ENCODE results near the gene RHOJ. TPM values are rescaled to one million over a fixed set of nuclear protein-coding genes. Genes with fewer than 3 reads are reported as not detected.

RHOJ gene
- total RNA-seq, 1 donor from 2014 or later = 0.54 TPM

DNA sequence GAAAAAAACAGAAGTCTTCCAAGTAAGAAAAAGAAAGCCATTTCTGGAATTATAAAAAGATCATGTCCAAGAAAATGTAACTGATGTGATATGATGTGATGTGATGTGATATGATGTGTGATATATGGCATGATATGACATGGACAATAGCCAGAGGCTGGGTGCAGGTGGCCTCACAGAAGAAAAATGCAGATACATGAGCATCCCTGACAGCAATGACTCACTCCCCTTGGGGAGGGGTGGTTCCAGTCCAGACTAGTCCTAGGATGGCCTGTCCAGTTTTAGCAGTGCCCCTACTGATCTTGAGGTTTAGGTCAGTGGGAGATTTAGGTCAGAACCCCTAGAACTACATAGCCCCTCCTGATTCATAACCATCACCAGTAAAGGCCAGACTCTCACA, 3.5 kb upstream of the RHOJ start:
- DNase-seq (ENCODE audit: low read depth) = no peak
- Histone ChIP-seq H3K4me3 (ENCODE audit: low read depth, low read length) (no peak overlapping the region), H3K36me3 (ENCODE audit: control insufficient read depth, insufficient read depth, low read length) (no peaks in the 10 kb centered on the region), H3K27me3 (ENCODE audit: control insufficient read depth, insufficient read depth, low read length) (no peaks in the 10 kb centered on the region)
- no peak for TF ChIP-seq CTCF (IDR thresholded peaks at IDR 0.05; ENCODE audit: insufficient read depth, low read length, poor library complexity, severe bottlenecking)

DNA sequence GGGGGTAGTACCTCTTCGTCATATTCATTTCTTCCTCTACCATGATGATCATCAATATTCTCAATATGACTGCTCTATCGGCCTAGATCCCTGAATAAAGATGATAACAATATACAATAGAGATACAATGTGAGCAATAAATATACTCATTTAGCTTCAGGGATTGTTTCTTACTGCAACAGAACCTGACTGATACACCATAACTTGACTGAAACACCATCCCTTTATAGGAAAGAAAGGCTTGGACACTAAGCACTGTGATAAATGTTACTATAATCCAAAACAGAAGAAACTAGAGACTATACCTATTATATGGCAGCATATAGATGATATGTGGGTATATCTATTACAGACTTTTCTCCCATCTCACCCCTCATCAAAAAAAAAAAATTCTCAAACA, 1.2 kb upstream of the RHOJ start:
- TF ChIP-seq CTCF (IDR thresholded peaks at IDR 0.05; ENCODE audit: insufficient read depth, low read length, poor library complexity, severe bottlenecking) = no peak
- DNase-seq (ENCODE audit: low read depth) = no peak

DNA sequence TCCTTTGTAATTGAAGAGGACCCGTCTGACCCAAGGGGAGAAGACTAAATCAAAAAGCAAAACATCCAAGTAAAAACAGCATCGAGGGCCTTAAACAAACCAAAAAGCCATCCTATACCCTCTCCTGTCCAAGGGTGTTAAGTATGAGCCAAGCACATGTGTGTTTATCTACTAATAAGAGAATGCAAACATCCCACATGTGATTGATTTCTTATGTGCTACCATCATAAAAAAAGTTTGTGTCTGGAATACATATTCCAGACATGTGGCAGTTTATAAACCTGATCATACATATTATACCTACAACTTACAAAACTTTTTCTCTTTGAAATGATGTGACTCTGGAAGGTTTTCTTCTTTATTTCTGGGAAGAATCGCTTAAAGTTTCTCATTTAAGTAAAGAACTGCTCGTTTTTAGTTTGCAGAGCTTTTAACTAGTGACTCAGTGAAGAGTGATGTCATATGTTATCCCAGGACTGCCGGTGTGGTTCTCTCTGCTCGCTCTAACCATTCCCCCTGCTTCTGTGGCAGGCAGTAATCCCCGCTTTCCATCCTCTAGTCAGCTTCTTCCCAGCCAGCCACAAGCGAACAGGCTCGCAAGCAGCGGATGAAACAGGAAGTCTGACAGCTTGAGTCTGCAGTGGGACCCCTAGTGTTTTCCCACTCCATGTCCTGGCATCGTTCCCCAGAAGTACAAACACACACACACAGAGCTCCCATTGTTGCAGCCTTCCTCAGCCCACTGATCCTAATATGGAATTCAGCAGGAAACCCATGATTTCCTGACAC, 431 bp upstream of the RHOJ start:
- DNase-seq (ENCODE audit: low read depth) = peak; percentile 89
- H3K4me3 ChIP-seq (ENCODE audit: low read depth, low read length) = peak overlapping the region; percentile 14
- no peaks in the 10 kb centered on the region for H3K27me3 ChIP-seq (ENCODE audit: control insufficient read depth, insufficient read depth, low read length)
- no peaks in the 10 kb centered on the region for H3K36me3 ChIP-seq (ENCODE audit: control insufficient read depth, insufficient read depth, low read length)
- TF ChIP-seq CTCF (IDR thresholded peaks at IDR 0.05; ENCODE audit: insufficient read depth, low read length, poor library complexity, severe bottlenecking) = no peak

More for the DNA sequence above, 1.2 kb upstream of the RHOJ start:
- Histone ChIP-seq H3K4me3 (ENCODE audit: low read depth, low read length) (no peak overlapping the region), H3K27me3 (ENCODE audit: control insufficient read depth, insufficient read depth, low read length) (no peaks in the 10 kb centered on the region), H3K36me3 (ENCODE audit: control insufficient read depth, insufficient read depth, low read length) (no peaks in the 10 kb centered on the region)

- H3K36me3 ChIP-seq (ENCODE audit: control insufficient read depth, insufficient read depth, low read length) = no peaks in the 10 kb centered on the region
- no peak for DNase-seq (ENCODE audit: low read depth)
- no peaks in the 10 kb centered on the region for H3K27me3 ChIP-seq (ENCODE audit: control insufficient read depth, insufficient read depth, low read length)
- H3K4me3 ChIP-seq (ENCODE audit: low read depth, low read length) = peak overlapping the region; percentile 14
- no peak for TF ChIP-seq CTCF (IDR thresholded peaks at IDR 0.05; ENCODE audit: insufficient read depth, low read length, poor library complexity, severe bottlenecking)
Observed at GRCh38 chr14:63205044-63205575, 867 bp downstream of the RHOJ start.

- no peak for DNase-seq (ENCODE audit: low read depth)
- H3K4me3 ChIP-seq (ENCODE audit: low read depth, low read length) = no peak overlapping the region
Observed at GRCh38 chr14:63205866-63206265, 1.6 kb downstream of the RHOJ start.

More at GRCh38 chr14:63205866-63206265, 1.6 kb downstream of the RHOJ start:
- Histone ChIP-seq H3K36me3 (ENCODE audit: control insufficient read depth, insufficient read depth, low read length) (no peaks in the 10 kb centered on the region), H3K27me3 (ENCODE audit: control insufficient read depth, insufficient read depth, low read length) (no peaks in the 10 kb centered on the region)
- no peak for TF ChIP-seq CTCF (IDR thresholded peaks at IDR 0.05; ENCODE audit: insufficient read depth, low read length, poor library complexity, severe bottlenecking)

All from kidney epithelial cell (primary cell).